Measurements from ENCODE around the gene USH2A.

USH2A gene

DNA sequence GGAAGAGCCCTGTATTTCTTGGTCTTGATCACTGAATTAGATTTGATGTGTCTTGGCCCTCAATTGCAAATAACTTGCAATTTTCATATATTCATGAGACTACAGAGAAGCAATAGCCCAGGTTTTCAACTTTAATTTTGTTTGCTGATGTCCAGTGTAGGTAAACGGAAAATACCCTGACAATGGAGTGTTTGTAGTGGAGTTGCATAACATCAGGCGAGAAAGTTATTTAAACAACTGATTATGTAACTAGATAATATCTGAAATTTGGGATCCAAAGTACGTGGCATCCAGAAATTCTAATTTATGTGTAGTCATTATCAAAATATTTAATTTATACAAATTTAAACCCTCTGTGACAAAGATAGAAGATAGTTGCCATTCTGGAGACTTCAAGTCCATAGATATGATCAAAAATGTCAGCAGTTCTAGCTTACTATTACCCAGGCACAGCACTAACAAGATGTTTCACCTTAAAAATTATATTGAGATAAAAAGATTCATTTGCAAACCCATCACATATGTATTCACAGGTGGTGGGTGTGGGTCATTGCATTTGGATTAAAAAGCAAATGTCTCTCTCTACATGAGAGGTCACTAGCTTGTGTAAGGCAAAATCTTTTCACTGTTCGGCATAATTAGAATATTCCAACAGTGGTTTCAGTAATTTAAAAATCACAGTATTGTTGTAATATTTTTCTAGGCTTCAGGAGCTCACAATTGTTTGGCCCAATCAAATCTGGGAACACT lies 705.4 kb downstream of the USH2A start:
- DNase-seq (ENCODE audit: low read depth in 2 of 2) = no peak

DNA sequence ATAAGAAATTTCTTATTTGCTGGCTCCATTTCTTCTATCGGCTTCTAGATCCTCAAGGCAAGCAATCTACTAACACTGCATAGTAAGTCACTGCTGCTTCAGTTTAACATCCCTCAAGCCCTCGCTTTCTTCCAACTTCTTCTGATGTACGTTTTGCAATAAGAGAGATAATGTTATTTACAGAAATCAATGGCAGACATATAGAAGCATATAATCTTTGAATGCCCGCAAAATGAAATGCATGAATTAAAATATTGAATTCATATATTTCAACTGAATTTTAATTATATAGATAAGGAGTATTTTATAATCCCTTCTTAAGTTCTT lies 712.4 kb downstream of the USH2A start:
- no peak for DNase-seq (ENCODE audit: low read depth in 2 of 2)

DNA sequence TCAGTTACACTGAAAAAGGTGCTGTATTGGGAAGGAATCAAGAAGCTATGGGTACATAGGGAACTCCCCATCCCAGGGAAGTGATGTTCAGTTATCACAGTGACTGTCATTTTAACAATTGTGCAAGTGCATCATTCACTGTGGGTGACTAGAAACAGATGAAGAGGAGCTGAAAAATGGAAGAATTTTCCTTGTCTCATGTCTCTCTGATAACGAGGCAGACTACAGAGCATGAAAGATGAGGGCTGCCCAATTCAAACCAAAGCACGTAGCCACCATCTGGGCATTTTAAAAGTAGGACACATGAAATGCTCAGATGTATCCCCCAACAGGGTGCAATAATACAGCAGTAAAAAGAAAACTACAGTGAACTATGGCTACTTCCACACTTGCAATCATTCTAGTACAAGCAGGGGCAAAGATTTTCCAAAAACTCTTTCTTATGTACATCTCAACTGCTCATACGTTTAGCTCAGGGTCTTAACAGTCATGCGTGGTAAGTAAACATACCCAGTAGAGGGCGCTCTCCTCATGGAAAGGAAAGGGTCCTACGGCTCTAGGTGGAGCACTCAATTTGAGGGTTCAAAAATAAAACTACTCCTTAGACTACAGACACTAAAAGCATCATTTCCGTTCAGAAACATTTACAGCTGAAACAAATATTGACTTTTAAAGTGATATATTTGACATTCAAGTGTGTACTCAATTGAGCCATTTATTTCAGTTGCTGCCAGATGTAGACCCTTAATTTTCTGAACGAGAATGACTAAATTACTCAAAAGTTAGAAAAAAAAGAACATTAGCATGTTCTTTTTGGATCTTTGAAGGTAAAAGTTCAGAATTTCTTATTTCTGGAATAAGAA lies 713.0 kb downstream of the USH2A start:
- no peak for DNase-seq (ENCODE audit: low read depth in 2 of 2)

- no peak for DNase-seq (ENCODE audit: low read depth in 2 of 2)
Measured at GRCh38 chr1:215704089-215704860, 719.0 kb downstream of the USH2A start.

GRCh38 chr1:215682232-215682631 lies 741.0 kb downstream of the USH2A start:
- DNase-seq (ENCODE audit: low read depth in 2 of 2) = no peak

DNA sequence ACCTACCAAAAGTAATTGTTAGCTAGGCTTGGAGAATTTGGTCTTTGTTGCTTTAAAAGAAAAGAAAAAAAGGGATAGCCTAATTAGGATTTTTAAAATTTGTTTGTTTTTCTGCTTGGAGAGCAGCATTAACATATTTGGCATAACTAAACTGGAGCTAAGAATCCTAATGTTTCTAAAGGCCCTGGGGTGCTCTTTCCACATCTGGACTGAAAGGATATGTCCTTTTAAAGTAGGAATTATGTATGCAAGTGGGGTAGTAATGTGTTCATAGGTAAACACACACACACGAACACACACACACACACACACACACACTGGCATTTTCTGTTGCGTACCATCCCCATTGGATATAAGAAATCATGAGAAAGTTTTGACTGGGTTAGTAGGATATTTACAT lies 742.2 kb downstream of the USH2A start:
- no peak for DNase-seq (ENCODE audit: low read depth in 2 of 2)

GRCh38 chr1:215679231-215679630 lies 744.0 kb downstream of the USH2A start:
- DNase-seq (ENCODE audit: low read depth in 2 of 2) = no peak

DNA sequence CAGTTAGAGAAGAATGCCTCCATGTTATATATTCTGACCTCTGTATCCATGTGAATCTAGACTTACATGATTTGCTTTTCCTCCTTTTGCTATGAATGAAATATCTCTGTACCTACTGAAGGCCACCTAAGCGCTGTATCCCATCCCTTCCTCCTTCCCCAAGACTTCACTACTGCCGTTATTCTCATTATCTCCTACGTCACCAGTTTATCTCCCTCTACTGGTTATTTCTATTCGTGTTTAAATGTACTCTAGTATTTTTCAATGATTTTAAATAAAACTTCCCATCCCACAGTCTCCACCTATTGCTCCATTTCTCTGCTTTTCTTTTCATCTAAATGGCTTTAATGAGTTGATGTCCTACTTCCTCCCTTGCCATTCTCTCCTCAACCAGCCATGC lies 746.1 kb downstream of the USH2A start:
- DNase-seq (ENCODE audit: low read depth in 2 of 2) = no peak

DNA sequence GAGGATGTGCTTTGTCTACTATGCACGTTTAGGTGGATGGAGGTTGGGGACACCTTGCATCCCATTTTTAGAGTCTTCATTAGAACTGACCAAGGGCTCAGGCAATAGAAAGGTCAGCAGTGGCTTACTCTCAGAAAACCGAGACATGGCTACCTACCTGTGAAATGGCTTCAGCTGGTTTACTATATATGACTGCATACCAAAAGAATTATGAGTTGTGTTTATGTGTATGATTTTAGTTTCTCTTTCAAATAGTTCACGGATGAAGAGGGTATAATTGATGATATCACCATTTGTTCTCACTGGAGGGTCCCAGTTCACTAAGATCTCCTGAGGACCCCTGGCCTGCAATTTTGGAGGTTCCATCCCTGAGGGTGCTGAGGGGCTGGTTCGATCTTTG lies 749.3 kb downstream of the USH2A start:
- DNase-seq (ENCODE audit: low read depth in 2 of 2) = no peak

- no peak for DNase-seq (ENCODE audit: low read depth in 2 of 2)
Measured at GRCh38 chr1:215672482-215672881, 750.8 kb downstream of the USH2A start.

DNA sequence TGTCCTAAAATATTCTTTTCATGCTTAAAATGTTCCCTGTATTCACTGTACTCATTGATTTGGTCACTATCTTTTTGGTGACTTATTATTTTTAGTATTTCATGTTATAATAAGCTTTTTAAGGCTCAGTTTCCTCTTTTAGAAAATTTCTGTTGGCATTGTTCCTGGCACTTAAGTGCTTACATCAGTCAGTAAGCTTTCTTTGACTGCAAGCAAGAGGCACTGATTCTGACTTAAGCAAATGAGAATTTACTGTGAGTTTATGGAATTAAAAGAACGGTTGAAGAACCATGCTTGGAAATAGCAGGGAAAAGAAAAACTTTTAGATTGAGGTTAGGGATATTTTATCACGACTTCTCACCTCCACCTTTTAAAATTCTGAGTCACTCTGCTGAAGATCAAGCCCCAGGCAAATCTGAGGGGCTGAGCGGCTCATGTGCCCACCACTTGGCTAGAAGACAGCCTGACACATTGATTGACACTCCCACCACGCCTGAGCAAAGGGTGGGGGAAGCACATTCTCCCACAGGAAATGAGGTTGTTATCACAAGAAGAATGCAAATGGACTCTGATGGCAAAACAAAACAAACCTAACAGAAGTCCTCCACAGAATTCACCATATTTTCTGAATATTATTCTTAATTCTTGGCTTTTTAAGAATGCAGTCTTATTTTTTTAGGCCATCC lies 753.3 kb downstream of the USH2A start:
- DNase-seq (ENCODE audit: low read depth in 2 of 2) = no peak

GRCh38 chr1:215667761-215668160 lies 755.5 kb downstream of the USH2A start:
- DNase-seq (ENCODE audit: low read depth in 2 of 2) = no peak

- no peak for DNase-seq (ENCODE audit: low read depth in 2 of 2)
Measured at GRCh38 chr1:215665215-215665614, 758.0 kb downstream of the USH2A start.

DNA sequence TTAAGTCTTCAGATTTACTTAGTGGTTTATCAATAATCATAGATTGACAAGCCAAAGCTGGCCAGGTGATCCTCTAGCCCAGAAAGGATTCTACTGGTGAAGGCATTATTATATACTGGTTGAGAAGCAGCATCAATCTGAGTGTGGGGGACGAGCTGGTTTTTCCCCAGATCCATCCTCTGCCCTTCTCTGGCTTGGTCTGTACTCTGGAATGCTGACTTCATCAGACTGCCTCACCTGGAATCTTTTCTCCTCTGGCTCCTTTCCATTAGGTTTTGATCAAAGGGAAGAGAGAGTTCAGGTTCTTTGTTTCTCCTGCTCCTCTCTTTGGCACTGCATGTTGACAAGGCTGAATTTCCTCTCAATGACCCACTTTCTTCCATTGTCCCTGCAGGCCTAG lies 762.2 kb downstream of the USH2A start:
- no peak for DNase-seq (ENCODE audit: low read depth in 2 of 2)

DNA sequence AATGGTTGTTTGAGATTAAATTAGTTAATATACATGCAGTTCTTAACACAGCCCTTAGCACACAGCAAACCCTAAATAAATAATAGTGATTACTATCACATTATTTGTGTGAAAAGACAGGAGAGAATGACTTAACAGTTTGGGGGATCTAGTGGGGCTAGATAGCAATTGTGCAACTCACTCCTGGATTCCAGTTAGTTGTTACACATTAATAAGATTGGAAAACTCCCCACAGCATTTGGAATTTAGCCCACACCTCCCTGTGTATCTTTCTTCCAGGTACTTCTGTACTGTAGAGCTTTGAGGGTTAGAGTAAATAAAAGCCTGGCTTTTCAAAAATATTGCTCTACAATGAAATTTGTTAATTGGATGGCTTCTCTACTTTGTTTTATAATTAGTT lies 763.0 kb downstream of the USH2A start:
- no peak for DNase-seq (ENCODE audit: low read depth in 2 of 2)

DNA sequence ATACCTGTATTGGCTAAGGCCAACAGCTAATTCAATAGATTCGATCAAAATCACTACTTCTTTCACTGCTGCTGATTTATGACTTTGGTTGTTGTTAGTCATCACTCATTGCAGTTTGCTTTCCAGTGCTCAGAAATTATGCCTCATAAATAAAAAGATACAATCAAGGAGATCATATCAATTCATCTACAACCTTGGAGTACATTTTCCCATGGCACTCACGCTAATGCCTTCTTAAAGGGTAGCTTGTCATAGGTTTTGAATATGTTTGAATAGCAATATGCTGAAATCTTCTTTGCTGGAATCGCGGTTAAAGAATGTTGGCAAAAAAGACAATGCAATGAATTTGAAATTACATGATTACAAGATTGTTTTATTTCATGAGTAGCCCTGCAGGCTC lies 766.2 kb downstream of the USH2A start:
- no peak for DNase-seq (ENCODE audit: low read depth in 2 of 2)

DNA sequence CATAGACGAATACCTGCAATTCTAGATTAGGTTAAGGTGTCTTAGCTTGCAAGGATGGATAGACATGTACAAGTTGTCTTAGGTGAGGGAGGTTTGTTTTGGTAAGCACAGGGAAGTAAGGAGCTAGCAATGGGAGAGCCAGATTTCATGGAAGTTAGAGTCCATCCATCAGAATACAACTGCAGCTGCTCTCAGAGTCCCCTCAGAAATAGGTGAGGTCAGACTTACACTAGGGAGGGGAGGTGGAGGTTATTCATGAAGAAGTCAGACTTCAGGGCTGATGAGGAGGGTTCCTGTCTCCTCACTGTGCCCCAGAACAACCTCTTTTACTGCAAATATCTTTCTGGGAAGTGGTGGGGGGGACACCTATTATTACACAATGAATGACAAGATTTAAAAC lies 770.9 kb downstream of the USH2A start:
- DNase-seq (ENCODE audit: low read depth in 2 of 2) = no peak

DNA sequence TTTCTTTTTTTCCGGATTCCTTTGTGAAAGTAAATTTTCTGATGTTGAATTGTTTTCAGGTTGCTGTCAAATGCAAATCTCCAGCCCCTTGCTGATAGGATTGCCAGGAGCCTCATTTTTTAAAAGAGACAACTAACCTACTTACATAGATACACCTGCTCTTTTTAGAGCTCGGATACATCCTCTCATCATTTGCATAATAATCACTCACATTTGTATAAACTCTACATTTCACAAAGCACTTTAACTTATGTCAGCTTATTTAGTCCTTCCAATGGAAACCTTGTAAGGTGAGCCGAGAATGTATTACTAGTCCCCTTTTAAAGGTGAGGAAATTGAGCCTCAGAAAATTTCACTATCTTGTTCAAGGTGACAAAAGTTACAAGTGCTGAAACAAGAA lies 771.4 kb downstream of the USH2A start:
- no peak for DNase-seq (ENCODE audit: low read depth in 2 of 2)

- no peak for DNase-seq (ENCODE audit: low read depth in 2 of 2)
Measured at GRCh38 chr1:215650446-215651149, 772.6 kb downstream of the USH2A start.

GRCh38 chr1:215648957-215649356 lies 774.3 kb downstream of the USH2A start:
- DNase-seq (ENCODE audit: low read depth in 2 of 2) = no peak

DNA sequence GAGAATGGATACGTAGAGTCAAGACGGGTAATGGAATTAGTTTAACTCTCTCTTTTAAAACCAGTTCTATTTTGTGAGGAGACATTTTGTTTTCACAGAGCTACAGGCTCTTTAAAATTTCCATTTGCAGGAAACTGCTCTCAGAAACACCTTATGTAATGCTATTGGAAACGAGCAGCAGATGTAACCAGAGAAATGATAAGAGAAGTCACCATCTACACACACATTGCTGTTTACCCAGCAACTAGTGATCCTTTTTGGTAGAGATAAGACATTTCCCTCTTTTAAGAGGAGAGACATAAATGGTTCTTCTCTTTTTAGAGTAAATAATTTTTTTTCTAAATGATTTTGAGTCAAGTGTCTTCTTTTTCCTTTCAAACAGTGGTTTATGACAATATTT lies 775.5 kb downstream of the USH2A start:
- no peak for DNase-seq (ENCODE audit: low read depth in 2 of 2)
